COR-L47 (cell line): Measurements from ENCODE around the gene EXOC3L4.
"Not testable (repeated sequence)": the region's sequence is repeated elsewhere in the genome, so short reads cannot be mapped to it uniquely, and the experiment has no call there.

Experiments
- DNase-seq: peaks from one replicate; lab custom pipeline; 2025; lab: John Stamatoyannopoulos, UW

Gene EXOC3L4

GRCh38 chr14:103151270-103151945 is 56.9 kb downstream of the EXOC3L4 start:
- DNase-seq, result no peak

GRCh38 chr14:103155010-103155409 is 60.5 kb downstream of the EXOC3L4 start:
- DNase-seq, result no peak

GRCh38 chr14:103155416-103155815 is 60.9 kb downstream of the EXOC3L4 start:
- not testable (repeated sequence) for DNase-seq

- no peak for DNase-seq
Measured at GRCh38 chr14:103155826-103156394, 61.4 kb downstream of the EXOC3L4 start.

GRCh38 chr14:103156651-103157378 is 62.3 kb downstream of the EXOC3L4 start:
- DNase-seq, result no peak

GRCh38 chr14:103157969-103158368 is 63.4 kb downstream of the EXOC3L4 start:
- no peak for DNase-seq

GRCh38 chr14:103158688-103159087 is 64.2 kb downstream of the EXOC3L4 start:
- no peak for DNase-seq
